SK-N-SH treated with all-trans-retinoic acid at 6 μM for 48 hours (cell line): ENCODE results near the gene WDR91.

ENCODE experiments used
- RARB ChIP-seq: fragments of 250-450 bp; sonication (Bioruptor Pico); IDR thresholded peaks from 2 replicates; pipeline ENCODE4 v1.8.0; 2021; ENCODE audit warnings: mild to moderate bottlenecking, moderate library complexity
- ZC3H10 ChIP-seq: fragments of 250-450 bp; sonication (Bioruptor Pico); IDR thresholded peaks from 2 replicates; pipeline ENCODE4 v1.5.1; 2021; ENCODE audit warnings: mild to moderate bottlenecking, moderate library complexity
- TF ChIP-seq, protein P1 (sequence below): fragments of 250-450 bp; sonication (Bioruptor Pico); IDR thresholded peaks from 2 replicates; pipeline ENCODE4 v1.8.0; 2020; ENCODE audit warnings: mild to moderate bottlenecking, moderate library complexity, borderline replicate concordance

DNA sequence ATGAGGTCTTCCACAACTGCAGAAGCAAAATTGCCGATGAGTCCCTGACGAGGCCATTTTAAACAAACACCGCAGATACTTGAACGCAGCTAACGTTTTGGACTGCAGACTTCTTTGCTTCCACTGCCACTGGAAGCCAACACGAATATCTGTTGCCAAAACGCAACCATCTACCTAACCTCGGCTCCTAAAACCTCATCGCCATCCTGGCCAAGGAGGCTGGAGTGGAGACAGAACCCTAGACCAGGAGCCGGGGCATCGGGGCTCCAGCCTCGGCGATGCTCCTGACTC lies 493 bp downstream of the WDR91 start:
- TF ChIP-seq ZC3H10 (no peak), RARB (no peak)
- TF ChIP-seq, protein P1, sequence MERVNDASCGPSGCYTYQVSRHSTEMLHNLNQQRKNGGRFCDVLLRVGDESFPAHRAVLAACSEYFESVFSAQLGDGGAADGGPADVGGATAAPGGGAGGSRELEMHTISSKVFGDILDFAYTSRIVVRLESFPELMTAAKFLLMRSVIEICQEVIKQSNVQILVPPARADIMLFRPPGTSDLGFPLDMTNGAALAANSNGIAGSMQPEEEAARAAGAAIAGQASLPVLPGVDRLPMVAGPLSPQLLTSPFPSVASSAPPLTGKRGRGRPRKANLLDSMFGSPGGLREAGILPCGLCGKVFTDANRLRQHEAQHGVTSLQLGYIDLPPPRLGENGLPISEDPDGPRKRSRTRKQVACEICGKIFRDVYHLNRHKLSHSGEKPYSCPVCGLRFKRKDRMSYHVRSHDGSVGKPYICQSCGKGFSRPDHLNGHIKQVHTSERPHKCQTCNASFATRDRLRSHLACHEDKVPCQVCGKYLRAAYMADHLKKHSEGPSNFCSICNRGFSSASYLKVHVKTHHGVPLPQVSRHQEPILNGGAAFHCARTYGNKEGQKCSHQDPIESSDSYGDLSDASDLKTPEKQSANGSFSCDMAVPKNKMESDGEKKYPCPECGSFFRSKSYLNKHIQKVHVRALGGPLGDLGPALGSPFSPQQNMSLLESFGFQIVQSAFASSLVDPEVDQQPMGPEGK (CRISPR knock-in tag): no peak
